Neural cell (in vitro differentiated cells): Measurements from ENCODE around the gene TLN1.

Experiments
- EP300 ChIP-seq: fragments of 450-650 bp; conservative IDR thresholded peaks from 2 replicates; pipeline ENCODE4 v1.6.1; 2014; ENCODE audit warnings: antibody characterized with exemption, mild to moderate bottlenecking, moderate library complexity; ENCODE audit not compliant: poor library complexity, severe bottlenecking
- EZH2 ChIP-seq: fragments of 200-600, 300-800 bp; shearing (Covaris generic), sonication (generic); IDR thresholded peaks from 2 replicates; pipeline ENCODE4 v1.6.1; 2014; ENCODE audit warnings: antibody characterized with exemption, low read length, borderline replicate concordance, mild to moderate bottlenecking; ENCODE audit not compliant: insufficient read depth, poor library complexity, severe bottlenecking
- MXI1 ChIP-seq: fragments of 450-650 bp; conservative IDR thresholded peaks from 2 replicates; pipeline ENCODE4 v1.6.1; 2014; ENCODE audit warnings: antibody characterized with exemption, mild to moderate bottlenecking; ENCODE audit not compliant: poor library complexity, severe bottlenecking
- POLR2AphosphoS5 ChIP-seq: IDR thresholded peaks from 2 replicates; pipeline ENCODE4 v1.6.1; 2012
- RAD21 ChIP-seq: fragments of 450-650 bp; conservative IDR thresholded peaks from 2 replicates; pipeline ENCODE4 v1.6.1; 2014; ENCODE audit warnings: antibody characterized with exemption, mild to moderate bottlenecking, moderate library complexity
- SMC3 ChIP-seq: fragments of 450-650 bp; conservative IDR thresholded peaks from 2 replicates; pipeline ENCODE4 v1.6.1; 2014; ENCODE audit warnings: antibody characterized with exemption, mild to moderate bottlenecking, moderate library complexity; ENCODE audit not compliant: poor library complexity
- TAF1 ChIP-seq: IDR thresholded peaks from 2 replicates; pipeline ENCODE4 v1.6.1; 2012; ENCODE audit warnings: low read depth
- TF ChIP-seq, protein P1 (sequence below): fragments of 450-650 bp; IDR thresholded peaks from 2 replicates; pipeline ENCODE4 v1.5.1; 2014; ENCODE audit warnings: antibody characterized with exemption, mild to moderate bottlenecking, moderate library complexity; ENCODE audit not compliant: poor library complexity, severe bottlenecking

DNA sequence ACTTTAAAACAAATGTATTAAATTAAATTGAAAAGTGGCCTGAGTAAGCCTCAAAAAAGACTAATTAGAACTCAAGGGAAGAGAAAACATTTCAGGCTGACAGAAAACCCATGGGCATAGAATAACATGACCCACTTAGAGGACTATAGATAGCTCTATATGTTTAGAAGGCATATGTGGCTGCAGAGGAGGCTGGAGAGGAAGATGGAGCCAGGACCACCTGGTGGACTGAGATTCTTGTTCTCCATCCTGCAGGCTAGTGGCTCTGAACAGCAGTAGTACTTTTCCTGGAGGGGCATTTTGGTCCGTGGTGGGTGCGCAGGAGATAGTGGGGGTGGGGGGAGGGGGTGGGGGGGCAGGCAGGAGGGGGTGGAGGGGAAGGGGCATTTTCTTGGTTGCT, 49.1 kb upstream of the TLN1 start:
- TF ChIP-seq, protein P1, sequence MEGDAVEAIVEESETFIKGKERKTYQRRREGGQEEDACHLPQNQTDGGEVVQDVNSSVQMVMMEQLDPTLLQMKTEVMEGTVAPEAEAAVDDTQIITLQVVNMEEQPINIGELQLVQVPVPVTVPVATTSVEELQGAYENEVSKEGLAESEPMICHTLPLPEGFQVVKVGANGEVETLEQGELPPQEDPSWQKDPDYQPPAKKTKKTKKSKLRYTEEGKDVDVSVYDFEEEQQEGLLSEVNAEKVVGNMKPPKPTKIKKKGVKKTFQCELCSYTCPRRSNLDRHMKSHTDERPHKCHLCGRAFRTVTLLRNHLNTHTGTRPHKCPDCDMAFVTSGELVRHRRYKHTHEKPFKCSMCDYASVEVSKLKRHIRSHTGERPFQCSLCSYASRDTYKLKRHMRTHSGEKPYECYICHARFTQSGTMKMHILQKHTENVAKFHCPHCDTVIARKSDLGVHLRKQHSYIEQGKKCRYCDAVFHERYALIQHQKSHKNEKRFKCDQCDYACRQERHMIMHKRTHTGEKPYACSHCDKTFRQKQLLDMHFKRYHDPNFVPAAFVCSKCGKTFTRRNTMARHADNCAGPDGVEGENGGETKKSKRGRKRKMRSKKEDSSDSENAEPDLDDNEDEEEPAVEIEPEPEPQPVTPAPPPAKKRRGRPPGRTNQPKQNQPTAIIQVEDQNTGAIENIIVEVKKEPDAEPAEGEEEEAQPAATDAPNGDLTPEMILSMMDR, result no peak
- TF ChIP-seq RAD21, result no peak
- no peak for TF ChIP-seq MXI1
- no peak for TF ChIP-seq EP300
- no peak for TF ChIP-seq TAF1
- no peak for TF ChIP-seq EZH2
- no peak for TF ChIP-seq SMC3
- TF ChIP-seq POLR2AphosphoS5, result no peak
